8988T (cell line): ENCODE measurements around the gene TNRC18.
"Not testable (repeated sequence)": the region's sequence is repeated elsewhere in the genome, so short reads cannot be mapped to it uniquely, and the experiment has no call there.

Experiments
- DNase-seq: peaks from one replicate; pipeline ENCODE4 v3.0.0; 2011

TNRC18 gene

GRCh38 chr7:5263066-5263465 lies 160.6 kb downstream of the TNRC18 start:
- not testable (repeated sequence) for DNase-seq

DNA sequence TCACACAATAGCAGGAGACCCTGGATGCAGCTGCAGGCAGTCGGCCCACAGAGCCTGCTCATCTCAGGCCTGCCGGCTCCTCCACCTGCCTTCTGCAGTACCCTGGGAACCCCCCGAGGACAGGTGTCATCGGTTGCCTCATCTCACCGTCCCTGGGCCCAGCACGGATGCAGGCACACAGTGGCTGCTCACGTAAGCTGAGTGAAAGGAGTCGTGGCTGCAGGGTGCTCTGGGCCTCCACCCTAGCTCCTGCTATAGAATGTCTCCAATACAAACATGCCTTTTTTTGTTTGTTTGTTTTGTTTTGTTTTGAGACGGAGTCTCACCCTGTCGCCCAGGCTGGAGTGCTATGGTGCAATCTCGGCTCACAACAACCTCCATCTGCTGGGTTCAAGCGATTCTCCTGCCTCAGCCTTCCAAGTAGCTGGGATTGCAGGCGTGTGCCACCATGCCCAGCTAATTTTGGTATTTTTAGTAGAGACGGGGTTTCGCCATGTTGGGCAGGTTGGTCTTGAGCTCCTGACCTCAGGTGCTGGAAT lies 163.0 kb downstream of the TNRC18 start:
- DNase-seq = not testable (repeated sequence)
